Activated CD4-positive, alpha-beta T cell treated with anti-CD3 and anti-CD28 coated beads, Interleukin-2, amount 10 ng/mL, durations not matched to agents 24 days and 14 days (primary cell): ENCODE measurements around the gene MANSC1. TPM values are rescaled to one million over a fixed set of nuclear protein-coding genes. Genes with fewer than 3 reads are reported as not detected.

Experiments used
- DNase-seq: peaks from one replicate; pipeline ENCODE4 v3.0.0; 2022
- H3K27ac Mint-ChIP-seq: one replicate; pipeline ENCODE4 v1.8.0; 2022; ENCODE audit warnings: mild to moderate bottlenecking, mixed read lengths
- H3K27me3 Mint-ChIP-seq: one replicate; pipeline ENCODE4 v1.8.0; 2022; ENCODE audit warnings: mixed read lengths
- H3K36me3 Mint-ChIP-seq: one replicate; pipeline ENCODE4 v1.8.0; 2022; ENCODE audit warnings: low read depth, mild to moderate bottlenecking, mixed read lengths
- H3K4me1 Mint-ChIP-seq: one replicate; pipeline ENCODE4 v1.8.0; 2021; ENCODE audit warnings: mixed read lengths
- H3K4me3 Mint-ChIP-seq: one replicate; pipeline ENCODE4 v1.8.0; 2022; ENCODE audit warnings: mild to moderate bottlenecking, moderate library complexity, mixed read lengths
- H3K9me3 Mint-ChIP-seq: one replicate; pipeline ENCODE4 v1.8.0; 2021; ENCODE audit warnings: mixed read lengths
- intact Hi-C: fragments of 100-400 bp; cut with micrococcal nuclease; formaldehyde crosslinking; loops from one replicate; pipeline ENCODE4 v1.15.1; 2023
- total RNA-seq: library from RNA; stranded (reverse); gene quantifications from 2 replicates; pipeline ENCODE4 v1.2.3, GENCODE V29; 2022

Gene MANSC1
- total RNA-seq, 1 donor from 2014 or later: 1.1 TPM

DNA sequence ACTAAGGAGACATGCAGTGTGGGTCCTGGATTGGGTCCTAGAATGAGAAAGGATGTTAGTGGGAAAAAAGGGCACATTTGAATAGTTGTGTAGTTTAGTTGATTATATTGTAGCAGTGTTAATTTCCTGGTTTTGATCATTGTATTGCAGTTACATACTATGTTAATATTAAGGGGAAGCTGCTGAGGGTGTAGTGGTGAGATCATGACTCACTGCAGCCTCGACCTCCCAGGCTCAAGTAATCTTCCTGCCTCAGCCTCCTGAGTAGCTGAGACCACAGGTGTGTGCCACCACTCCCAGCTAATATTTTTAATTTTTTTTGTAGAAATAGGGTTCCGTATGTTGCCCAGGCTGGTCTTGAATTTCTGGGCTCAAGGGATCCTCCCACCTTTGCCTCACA lies 28.6 kb upstream of the MANSC1 start:
- no peak overlapping the region for H3K4me3 Mint-ChIP-seq
- peaks cover 24% of the 10 kb centered on the region for H3K4me1 Mint-ChIP-seq
- peak overlapping the region; percentile 18 for H3K27ac Mint-ChIP-seq
- H3K27me3 Mint-ChIP-seq: no peaks in the 10 kb centered on the region
- H3K9me3 Mint-ChIP-seq: no peaks in the 10 kb centered on the region
- intact Hi-C loops: no loop called here
- peaks cover 33% of the 10 kb centered on the region for H3K36me3 Mint-ChIP-seq
- DNase-seq: no peak

DNA sequence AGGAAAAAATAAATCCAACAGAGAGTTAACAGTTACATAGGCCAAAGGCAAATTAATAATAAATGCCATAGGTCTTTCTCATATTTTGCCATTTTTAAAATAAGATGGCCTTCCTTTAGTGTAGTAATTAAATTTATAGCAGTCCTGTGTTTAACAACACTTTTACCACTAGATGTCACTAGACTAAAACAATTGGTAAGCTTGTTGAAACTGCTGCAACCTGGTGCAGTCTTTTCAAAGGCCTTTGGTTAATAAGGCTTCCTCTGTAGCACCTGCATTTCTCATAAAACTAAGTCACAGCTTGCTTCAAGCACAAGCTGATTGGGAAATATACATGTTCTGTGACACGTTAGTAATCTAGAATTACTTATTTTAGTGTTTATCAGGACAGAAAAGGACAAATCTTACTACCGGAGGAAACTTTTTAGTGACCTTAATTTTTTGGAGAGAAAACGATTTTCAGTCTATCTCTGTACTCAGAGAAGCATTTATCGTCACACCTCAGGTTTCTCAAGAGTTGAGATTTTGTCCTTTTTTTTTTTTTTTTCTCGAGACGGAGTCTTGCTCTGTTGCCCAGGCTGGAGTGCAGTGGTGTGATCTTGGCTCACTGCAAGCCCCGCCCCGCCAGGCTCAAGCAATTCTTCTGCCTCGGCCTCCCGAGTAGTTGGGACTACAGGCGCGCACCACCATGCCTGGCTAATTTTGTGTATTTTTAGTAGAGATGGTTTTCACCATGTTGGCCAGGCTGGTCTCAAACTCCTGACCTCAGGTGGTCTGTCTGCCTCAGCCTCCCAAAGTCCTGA lies 26.8 kb upstream of the MANSC1 start:
- no peaks in the 10 kb centered on the region for H3K27me3 Mint-ChIP-seq
- H3K9me3 Mint-ChIP-seq: no peaks in the 10 kb centered on the region
- intact Hi-C loops: loop anchor here (1.0 to 2.0 kb wide), 8 partner anchors 13 to 360 kb away; no protein-coding TSS in a partner anchor

DNA sequence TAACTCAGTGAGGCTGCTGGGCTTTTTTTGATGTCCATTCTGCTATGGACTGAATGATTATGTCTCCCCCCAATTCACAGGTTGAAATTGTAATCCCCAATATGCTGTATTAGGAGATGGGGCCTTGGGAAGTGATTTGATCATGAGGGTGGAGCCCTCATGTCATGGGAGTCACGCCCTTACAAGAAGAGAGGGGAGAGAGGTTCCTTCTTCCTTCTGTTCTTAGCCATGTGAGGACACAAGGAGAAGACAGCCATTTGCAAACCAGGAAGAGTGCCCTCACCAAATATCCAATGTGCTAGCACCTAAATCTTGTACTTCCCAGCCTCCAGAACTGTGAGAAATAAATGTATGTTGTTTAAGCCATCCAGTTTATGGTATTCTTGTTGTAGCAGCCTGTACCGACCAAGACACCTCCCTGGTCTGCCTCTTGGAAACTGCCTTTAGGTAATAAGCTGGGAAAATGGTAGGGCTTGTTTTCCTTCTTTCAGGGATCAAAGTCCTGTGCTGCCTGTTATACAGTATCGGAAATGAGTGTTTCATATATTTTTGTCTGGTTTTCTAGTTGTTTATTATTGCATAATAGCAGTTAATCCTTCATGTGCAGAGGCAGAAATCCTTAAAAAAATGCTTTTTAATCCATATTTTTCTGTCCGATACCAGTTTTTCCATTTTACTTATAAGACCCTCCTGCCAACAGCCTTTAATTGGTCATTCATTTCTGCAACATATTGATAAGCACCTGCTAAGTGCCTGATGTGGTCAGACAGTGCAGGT lies 23.1 kb upstream of the MANSC1 start:
- Mint-ChIP-seq H3K36me3 (peaks cover 37% of the 10 kb centered on the region), H3K9me3 (no peaks in the 10 kb centered on the region), H3K27ac (no peak overlapping the region), H3K4me3 (no peak overlapping the region), H3K4me1 (peaks cover 14% of the 10 kb centered on the region), H3K27me3 (no peaks in the 10 kb centered on the region)
- no peak for DNase-seq
- intact Hi-C loops: no loop called here

More for the DNA sequence above, 26.8 kb upstream of the MANSC1 start:
- peak; percentile 79 for DNase-seq
- H3K4me1 Mint-ChIP-seq: peaks cover 23% of the 10 kb centered on the region
- peak overlapping the region; percentile 35 for H3K27ac Mint-ChIP-seq
- H3K4me3 Mint-ChIP-seq: no peak overlapping the region
- H3K36me3 Mint-ChIP-seq: peaks cover 32% of the 10 kb centered on the region

DNA sequence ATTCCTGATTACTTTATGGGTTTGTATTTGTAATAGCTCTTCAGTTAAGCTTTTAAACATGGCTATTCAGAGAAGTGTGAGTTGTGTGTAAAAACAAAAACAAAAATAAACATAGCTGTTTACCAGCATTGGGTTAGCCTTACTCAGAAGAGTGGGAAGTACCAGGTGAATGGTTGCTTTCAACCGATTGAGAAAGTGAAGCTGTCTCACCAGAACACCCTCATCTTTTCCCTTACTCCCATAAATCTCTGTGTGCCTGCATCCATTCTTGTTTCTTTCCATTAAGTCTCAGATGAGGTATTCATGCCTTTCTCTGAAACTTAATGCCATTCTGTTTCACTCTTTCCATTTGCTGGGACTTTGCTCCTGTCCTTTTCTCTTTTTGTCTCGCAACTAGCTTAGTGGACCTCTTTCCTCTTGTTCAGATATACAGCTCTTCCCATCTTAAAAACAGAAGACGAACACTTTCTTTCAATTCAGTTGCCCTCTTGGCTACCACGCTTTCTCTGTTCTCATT lies 17.5 kb upstream of the MANSC1 start:
- H3K27me3 Mint-ChIP-seq: no peaks in the 10 kb centered on the region
- peaks cover 5% of the 10 kb centered on the region for H3K9me3 Mint-ChIP-seq
- H3K36me3 Mint-ChIP-seq: peaks cover 45% of the 10 kb centered on the region
- no peak for DNase-seq
- H3K27ac Mint-ChIP-seq: peak overlapping the region; percentile 45
- H3K4me1 Mint-ChIP-seq: peaks cover 28% of the 10 kb centered on the region
- no peak overlapping the region for H3K4me3 Mint-ChIP-seq
- intact Hi-C loops: no loop called here

DNA sequence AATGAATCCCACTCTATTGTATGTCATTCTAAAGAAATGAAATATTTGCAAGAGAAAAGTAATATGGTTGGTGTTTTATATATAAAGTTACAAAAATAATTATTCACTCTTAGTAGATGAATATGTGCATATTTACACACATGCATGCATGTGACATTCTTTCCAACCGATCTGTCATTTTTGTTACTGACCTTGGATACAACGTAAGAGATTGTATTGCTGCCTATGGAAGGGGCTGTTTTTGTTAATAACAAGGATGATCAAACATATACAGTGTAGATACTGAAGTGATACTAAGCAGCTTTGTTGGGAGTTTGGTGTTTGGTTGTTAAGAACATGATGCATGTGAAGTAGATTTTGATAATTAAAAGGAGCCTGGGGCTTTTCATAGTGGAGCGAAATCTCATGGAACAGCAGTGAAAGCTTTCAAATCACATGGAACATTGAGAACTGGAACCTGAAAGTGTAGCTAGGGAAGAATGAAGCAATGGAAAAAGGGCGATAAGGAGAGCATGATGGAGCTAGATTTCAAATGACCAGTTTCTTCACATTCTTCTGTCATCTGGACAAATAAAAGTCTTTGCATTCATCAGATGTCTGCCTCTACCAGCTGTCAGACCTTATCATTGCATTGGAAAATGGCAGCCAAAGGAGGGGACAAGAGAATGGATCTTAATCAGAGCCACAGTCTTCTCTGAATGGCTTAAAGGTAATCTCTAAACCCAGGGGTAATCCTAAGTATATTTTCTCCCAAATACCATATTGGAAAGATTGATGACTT lies 16.8 kb upstream of the MANSC1 start:
- H3K4me1 Mint-ChIP-seq: peaks cover 31% of the 10 kb centered on the region
- H3K9me3 Mint-ChIP-seq: peaks cover 5% of the 10 kb centered on the region
- peaks cover 49% of the 10 kb centered on the region for H3K36me3 Mint-ChIP-seq
- intact Hi-C loops: no loop called here
- no peak for DNase-seq
- peak overlapping the region; percentile 21 for H3K27ac Mint-ChIP-seq
- no peak overlapping the region for H3K4me3 Mint-ChIP-seq
- no peaks in the 10 kb centered on the region for H3K27me3 Mint-ChIP-seq

DNA sequence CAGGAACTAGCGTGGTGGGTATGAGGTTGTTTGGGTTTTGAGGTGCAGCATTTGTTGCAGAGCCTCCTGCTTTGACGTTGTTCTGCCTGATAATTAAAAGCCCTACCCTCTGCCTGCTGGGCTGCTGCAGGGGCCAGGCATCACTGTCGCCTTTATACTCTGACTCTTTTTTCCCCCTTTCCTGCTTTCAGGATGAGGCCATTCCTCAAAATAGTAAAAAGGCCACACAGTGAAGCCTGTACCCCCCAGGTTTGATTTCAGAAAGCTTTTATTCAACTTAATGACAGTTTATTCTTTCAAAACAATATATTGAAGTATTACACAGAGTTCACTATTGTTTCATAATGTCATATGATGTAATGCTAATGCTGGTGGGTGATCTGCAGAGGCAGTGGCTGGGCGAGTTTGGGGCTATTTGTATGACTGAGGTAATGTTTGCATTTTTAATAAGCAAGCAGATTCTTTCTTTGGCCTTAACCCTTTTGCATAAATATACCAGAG lies 15.9 kb upstream of the MANSC1 start:
- peaks cover 47% of the 10 kb centered on the region for H3K36me3 Mint-ChIP-seq
- intact Hi-C loops: no loop called here
- no peak overlapping the region for H3K27ac Mint-ChIP-seq
- DNase-seq: no peak
- H3K9me3 Mint-ChIP-seq: peaks cover 5% of the 10 kb centered on the region
- no peaks in the 10 kb centered on the region for H3K27me3 Mint-ChIP-seq
- peaks cover 38% of the 10 kb centered on the region for H3K4me1 Mint-ChIP-seq
- H3K4me3 Mint-ChIP-seq: no peak overlapping the region

DNA sequence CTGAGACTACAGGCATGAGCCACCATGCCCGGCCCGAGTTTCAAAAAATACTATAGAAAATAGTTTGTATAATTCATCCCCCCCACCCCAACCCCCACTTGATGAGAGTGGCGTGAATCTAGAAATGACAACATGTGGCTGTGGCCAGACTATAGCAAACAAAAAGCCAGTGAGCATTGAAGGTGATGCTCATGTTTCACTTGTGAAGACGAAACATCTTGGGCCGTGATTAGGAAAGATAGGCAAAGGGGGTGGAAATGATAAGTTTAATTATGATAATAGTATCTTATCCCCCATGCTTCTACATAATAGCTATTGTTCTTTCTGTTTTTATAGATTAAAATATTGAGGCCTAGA lies 15.4 kb upstream of the MANSC1 start:
- H3K4me3 Mint-ChIP-seq: no peak overlapping the region
- H3K27ac Mint-ChIP-seq: no peak overlapping the region
- intact Hi-C loops: no loop called here
- DNase-seq: no peak
- peaks cover 45% of the 10 kb centered on the region for H3K36me3 Mint-ChIP-seq
- H3K27me3 Mint-ChIP-seq: no peaks in the 10 kb centered on the region
- peaks cover 5% of the 10 kb centered on the region for H3K9me3 Mint-ChIP-seq
- peaks cover 39% of the 10 kb centered on the region for H3K4me1 Mint-ChIP-seq

DNA sequence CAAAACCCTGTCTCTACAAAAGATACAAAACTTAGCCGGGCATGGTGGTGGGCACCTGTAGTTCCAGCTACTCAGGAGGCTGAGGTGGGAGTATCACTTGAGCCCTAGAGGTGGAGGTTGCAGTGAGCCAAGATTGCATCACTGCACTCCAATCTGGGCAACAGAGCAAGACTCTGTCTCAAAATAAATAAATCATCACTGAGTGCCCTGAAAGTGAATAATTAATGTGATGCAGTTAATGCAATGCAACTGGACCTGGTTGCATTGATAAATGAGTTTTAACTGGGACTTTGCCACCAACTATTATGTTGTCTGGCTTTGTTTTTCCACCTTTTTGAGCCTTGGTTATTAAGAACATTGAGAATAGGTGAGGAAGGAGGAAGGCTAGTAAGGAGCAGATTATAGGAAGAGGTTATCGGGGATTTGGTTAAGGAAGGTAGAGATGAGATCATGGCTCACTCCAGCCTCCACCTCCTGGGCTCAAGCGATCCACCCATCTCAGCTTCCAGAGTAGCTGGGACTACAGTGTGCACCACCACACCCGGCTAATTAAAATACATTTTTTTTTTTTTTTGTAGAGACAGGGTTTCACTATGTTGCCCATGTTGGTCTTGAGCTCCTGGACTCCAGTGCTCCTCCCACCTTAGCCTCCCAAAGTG lies 14.9 kb upstream of the MANSC1 start:
- Mint-ChIP-seq H3K9me3 (peaks cover 5% of the 10 kb centered on the region), H3K27me3 (no peaks in the 10 kb centered on the region), H3K27ac (no peak overlapping the region), H3K4me3 (no peak overlapping the region), H3K4me1 (peaks cover 39% of the 10 kb centered on the region), H3K36me3 (peaks cover 45% of the 10 kb centered on the region)
- intact Hi-C loops: no loop called here
- DNase-seq: no peak

DNA sequence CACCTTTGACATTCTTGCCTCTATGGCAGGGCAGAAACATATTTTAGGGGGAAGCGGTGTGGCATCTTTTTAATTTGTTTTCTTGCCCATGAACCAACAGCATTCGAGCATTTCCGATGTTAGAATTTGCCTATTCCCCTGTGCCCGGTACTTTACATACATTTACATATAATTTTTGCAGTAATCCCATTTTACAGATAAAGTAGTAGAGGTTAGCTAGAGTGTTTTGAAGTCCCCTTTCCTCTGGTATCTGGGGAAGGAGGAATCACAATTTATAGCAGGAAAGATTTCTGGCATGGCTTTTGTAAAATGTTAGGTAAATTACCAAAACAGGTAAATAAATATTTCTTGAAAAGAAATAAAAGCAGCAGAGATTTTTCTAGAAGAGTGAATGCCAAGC lies 8.5 kb upstream of the MANSC1 start:
- no peaks in the 10 kb centered on the region for H3K9me3 Mint-ChIP-seq
- H3K36me3 Mint-ChIP-seq: peaks cover 15% of the 10 kb centered on the region
- no peaks in the 10 kb centered on the region for H3K27me3 Mint-ChIP-seq
- peak overlapping the region; percentile 99 for H3K27ac Mint-ChIP-seq
- peak overlapping the region; percentile 98 for H3K4me3 Mint-ChIP-seq
- intact Hi-C loops: no loop called here
- DNase-seq: no peak
- peaks cover 44% of the 10 kb centered on the region for H3K4me1 Mint-ChIP-seq

DNA sequence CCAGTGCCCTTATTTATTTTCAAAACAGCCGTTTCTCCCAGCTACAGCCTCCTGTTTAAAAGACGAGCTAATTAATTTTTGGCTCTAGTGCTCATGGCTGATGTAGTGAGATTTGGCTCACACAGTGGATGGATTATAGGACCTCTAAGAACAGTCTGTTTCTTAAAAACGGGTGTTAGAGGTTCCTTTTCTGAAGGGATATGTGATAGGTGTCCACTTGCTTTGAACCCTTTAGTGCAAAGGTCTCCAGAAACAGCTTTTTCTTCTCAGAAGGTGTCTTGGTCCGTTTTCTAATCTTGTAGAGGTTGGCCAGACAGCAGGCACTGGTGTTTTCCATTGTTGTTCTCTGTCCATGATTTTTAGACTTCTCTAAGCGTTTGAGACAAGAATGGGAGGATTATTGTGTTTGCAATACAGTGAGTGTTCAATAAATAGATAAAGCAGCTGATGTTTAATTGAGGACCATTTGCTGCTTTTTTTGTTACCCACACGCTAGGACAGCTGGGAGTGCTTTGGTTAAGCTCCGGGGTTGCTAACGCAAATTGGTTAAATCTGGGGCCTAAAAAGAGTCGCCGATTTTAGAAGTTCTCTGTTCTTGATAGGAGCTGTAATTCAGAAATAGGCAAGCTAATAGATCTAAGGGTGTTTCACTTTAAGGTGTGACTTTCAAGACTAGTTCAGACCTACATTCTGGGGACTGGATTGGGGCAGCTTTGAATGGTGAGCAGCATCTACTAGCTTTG lies 7.8 kb upstream of the MANSC1 start:
- intact Hi-C loops: loop anchor here (1.0 to 2.0 kb wide), 6 partner anchors 205 to 709 kb away; partner anchors contain the start of genes CDKN1B, CREBL2, ETV6 and GPR19
- Mint-ChIP-seq H3K4me1 (peaks cover 46% of the 10 kb centered on the region), H3K36me3 (peaks cover 12% of the 10 kb centered on the region), H3K27ac (peak overlapping the region; percentile 99), H3K9me3 (no peaks in the 10 kb centered on the region), H3K27me3 (no peaks in the 10 kb centered on the region), H3K4me3 (peak overlapping the region; percentile 98)
- peak; percentile 69 for DNase-seq

DNA sequence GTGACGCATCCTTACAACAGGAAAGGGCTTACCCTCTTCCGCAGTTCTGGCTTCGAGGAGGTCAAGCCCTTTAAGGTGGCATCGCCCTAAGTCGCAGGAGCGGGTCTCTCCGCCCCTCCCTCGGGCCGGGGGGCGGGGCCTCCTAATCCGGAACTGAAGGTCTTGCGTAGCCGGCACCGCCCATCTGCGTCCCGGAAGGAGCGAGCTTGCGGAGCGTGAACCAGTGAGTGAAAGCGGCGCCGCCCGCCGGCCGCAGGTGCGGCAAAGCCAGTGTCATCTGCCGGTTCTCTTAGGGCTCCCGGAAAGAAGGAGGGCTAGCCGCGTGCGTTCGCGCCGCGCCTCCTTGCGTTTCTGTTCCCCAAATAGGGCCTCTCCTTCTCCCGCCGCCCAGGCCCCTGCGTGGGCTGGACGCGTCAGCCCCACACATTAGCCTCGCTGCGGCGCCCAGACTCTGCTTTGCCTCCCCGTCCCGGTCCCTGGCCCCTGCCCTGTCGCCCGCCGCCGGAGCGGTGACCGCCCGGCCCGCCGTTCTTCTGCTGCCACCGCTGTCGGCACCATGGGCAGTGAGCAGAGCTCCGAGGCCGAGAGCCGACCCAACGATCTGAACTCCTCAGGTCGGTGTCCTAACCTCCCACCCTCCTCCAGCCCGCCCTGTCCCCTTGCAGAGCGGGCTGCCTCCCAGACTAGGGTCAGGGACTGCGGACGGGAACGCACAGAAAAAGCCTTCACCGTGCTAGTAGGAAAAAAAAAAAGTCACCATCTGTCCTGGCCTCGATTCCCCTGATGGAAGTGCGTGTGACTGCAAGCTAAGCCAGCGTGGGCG lies 7.1 kb upstream of the MANSC1 start, which contains the start of gene BORCS5:
BORCS5 (plus strand) TSS at position 183 of the 823 bp plus-strand sequence; CDS start at position 557, 374 bp downstream.
- peaks cover 46% of the 10 kb centered on the region for H3K4me1 Mint-ChIP-seq
- H3K4me3 Mint-ChIP-seq: peak within 1 kb of the TSS; percentile 98
- DNase-seq: peak; percentile 100
- H3K27me3 Mint-ChIP-seq: no peaks in the 10 kb centered on the region
- no peaks in the 10 kb centered on the region for H3K9me3 Mint-ChIP-seq
- peaks cover 10% of the 10 kb centered on the region for H3K36me3 Mint-ChIP-seq
- H3K27ac Mint-ChIP-seq: peak within 1 kb of the TSS; percentile 99
- intact Hi-C loops: loop anchor here (1.0 to 2.0 kb wide), 6 partner anchors 206 to 708 kb away; partner anchors contain the start of genes CDKN1B, CREBL2, ETV6 and GPR19
